HL-60/S4 treated with retinoic acid at 250 ng/mL for 4 days and 3 days (cell line): ENCODE results near the gene PSG3.
"Not testable (repeated sequence)": the region's sequence is repeated elsewhere in the genome, so short reads cannot be mapped to it uniquely, and the experiment has no call there.

Experiments used
- in situ Hi-C: fragments of 300-500 bp; cut with MboI; formaldehyde crosslinking; loops from 2 replicates; pipeline ENCODE4 v1.7.0; 2022; ENCODE audit warnings: low sequenced_read_pairs

The PSG3 gene

GRCh38 chr19:42740381-42740780, at the start of gene PSG3:
PSG3 (minus strand) TSS chr19:42740481; CDS start chr19:42740384, 97 bp downstream.
- in situ Hi-C loops: not testable (repeated sequence)

- in situ Hi-C loops: not testable (repeated sequence)
Observed at GRCh38 chr19:42788766-42789165, 48.5 kb upstream of the PSG3 start.

- in situ Hi-C loops: not testable (repeated sequence)
Observed at GRCh38 chr19:42787766-42788165, 47.5 kb upstream of the PSG3 start.

GRCh38 chr19:42776750-42777612, 36.7 kb upstream of the PSG3 start:
- in situ Hi-C loops: not testable (repeated sequence)

GRCh38 chr19:42774510-42775158, 34.4 kb upstream of the PSG3 start:
- in situ Hi-C loops: not testable (repeated sequence)

GRCh38 chr19:42767319-42767718, 27.0 kb upstream of the PSG3 start:
- in situ Hi-C loops: not testable (repeated sequence)

GRCh38 chr19:42766871-42767270, 26.6 kb upstream of the PSG3 start:
- in situ Hi-C loops: not testable (repeated sequence)

- in situ Hi-C loops: no loop called here
Observed at GRCh38 chr19:42764836-42765235, 24.6 kb upstream of the PSG3 start.

GRCh38 chr19:42762789-42763188, 22.5 kb upstream of the PSG3 start:
- in situ Hi-C loops: no loop called here

- in situ Hi-C loops: not testable (repeated sequence)
Observed at GRCh38 chr19:42761924-42762295, 21.6 kb upstream of the PSG3 start.

GRCh38 chr19:42760954-42761923, 21.0 kb upstream of the PSG3 start:
- in situ Hi-C loops: not testable (repeated sequence)

- in situ Hi-C loops: not testable (repeated sequence)
Observed at GRCh38 chr19:42758667-42759066, 18.4 kb upstream of the PSG3 start.

GRCh38 chr19:42752246-42752645, 12.0 kb upstream of the PSG3 start:
- in situ Hi-C loops: not testable (repeated sequence)

- in situ Hi-C loops: not testable (repeated sequence)
Observed at GRCh38 chr19:42741726-42742607, 1.7 kb upstream of the PSG3 start.

- in situ Hi-C loops: not testable (repeated sequence)
Observed at GRCh38 chr19:42737581-42738011, 2.7 kb downstream of the PSG3 start.

GRCh38 chr19:42728341-42728740, 11.9 kb downstream of the PSG3 start:
- in situ Hi-C loops: not testable (repeated sequence)

- in situ Hi-C loops: not testable (repeated sequence)
Observed at GRCh38 chr19:42714000-42714399, 26.3 kb downstream of the PSG3 start.

- in situ Hi-C loops: not testable (repeated sequence)
Observed at GRCh38 chr19:42712753-42713152, 27.5 kb downstream of the PSG3 start.

- in situ Hi-C loops: not testable (repeated sequence)
Observed at GRCh38 chr19:42710986-42711385, 29.3 kb downstream of the PSG3 start.

GRCh38 chr19:42697884-42698283, 42.4 kb downstream of the PSG3 start:
- in situ Hi-C loops: no loop called here
